22Rv1 (cell line): ENCODE data around the gene KRT38.

Experiments
- CTCF ChIP-seq: fragments of 450-650 bp; IDR thresholded peaks from 2 replicates; pipeline ENCODE4 v1.5.1; 2017; ENCODE audit warnings: mild to moderate bottlenecking
- ZFX ChIP-seq: fragments of 450-650 bp; IDR thresholded peaks from 2 replicates; pipeline ENCODE4 v1.6.1; 2017; ENCODE audit warnings: antibody characterized with exemption, borderline replicate concordance

DNA sequence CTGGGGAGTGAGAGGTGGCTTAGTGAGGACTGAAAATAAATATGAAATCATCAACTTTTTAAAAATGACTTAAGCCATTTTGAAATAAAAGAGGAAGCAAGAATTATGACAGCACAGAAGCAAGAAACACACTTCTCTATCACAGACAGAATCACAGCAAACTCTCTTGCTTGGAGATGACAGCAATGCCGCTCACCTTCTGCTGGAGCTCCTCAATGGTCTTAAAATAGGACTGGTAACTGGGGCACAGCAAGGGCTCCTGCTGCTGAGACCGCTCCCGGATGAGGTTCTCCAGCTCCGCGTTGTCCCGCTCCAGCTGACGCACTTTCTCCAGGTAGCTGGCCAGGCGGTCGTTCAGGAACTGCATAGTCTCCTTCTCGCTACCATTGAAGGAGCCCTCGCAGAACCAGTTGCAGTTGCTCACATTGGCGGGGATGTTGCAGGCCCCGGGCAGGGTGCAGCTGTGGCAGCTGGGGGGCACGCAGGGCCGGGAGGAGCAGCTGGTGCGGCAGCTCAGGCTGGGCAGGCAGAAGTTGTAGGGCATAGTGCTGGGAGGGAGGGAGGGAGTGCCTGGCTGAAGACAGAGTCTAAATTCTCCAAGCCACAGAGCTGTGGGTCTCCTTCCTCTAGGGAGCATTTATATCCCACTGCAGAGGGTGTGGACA is 43.7 kb downstream of the KRT38 start, which contains the start of gene KRT31:
- TF ChIP-seq CTCF (no peak), ZFX (no peak)
